GM20431 (cell line): Measurements from ENCODE around the gene KSR1.
"Not testable (repeated sequence)": the region's sequence is repeated elsewhere in the genome, so short reads cannot be mapped to it uniquely, and the experiment has no call there.

Experiments used
- in situ Hi-C: fragments of 300-500 bp; cut with MseI, MboI; formaldehyde crosslinking; loops from one replicate; pipeline ENCODE4 v1.15.0; 2020; ENCODE audit warnings: low sequenced_read_pairs; ENCODE audit not compliant: unreplicated experiment

KSR1 gene

DNA sequence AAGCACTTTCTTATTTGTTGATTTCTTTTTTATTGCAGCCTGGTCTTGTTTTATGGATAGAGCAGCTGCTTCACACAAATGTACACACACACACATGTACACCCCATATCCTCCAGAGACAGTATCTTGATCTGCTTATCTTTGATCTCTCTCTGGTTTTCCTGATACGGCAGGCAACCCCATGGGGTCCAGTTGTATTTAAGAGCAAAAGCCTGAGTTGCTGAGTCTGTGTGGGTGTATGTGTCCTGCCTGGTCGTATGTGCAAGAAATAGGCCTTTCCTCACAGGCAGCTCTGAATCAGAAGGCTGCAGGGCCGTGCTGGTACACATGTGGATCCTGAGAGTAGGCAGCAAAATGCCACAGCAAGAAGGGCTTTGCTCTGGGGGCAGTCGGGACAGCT lies 160.2 kb downstream of the KSR1 start:
- in situ Hi-C loops, result no loop called here

DNA sequence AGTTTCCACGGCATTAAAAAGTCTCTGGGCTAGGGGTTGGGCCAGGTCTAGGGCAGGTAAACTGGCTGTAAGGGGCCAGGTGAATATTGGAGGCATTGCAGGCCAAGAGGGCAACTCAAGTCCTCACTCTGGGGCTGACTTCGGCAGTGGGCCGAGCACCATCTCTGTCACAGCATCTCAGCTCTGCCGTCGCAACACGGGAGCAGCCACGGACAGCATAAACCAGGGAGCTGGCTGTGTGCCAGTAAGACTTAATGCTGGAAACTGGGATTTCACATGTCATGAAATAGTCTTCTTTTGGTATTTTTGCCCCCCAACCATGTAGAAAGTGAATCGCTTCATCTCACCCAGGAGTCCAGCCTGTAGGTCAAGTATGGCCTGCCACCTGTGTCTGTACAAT lies 162.2 kb downstream of the KSR1 start:
- in situ Hi-C loops, result no loop called here

- in situ Hi-C loops, result no loop called here
These were observed 164.5 kb downstream of the KSR1 start for GRCh38 chr17:27620721-27621120.

DNA sequence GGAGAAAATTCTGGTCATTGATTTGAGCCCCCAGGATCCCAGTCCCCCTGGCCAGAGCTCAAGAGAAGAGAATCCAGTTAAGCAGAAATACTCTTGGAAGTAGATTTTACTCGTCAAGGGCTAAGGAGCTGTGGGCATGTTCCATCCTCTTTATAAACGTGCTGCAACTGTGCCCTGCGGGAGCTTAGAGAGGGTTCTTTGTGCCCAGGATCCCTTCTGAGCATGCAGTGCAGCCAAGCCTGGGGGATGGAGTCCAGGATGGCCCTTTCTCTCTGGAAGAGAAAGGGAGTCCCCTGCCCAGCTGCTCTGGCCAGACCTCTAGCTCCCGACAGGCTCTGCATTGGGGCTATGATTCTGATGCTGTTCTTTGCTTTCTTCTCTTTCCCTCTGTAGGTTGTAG lies 165.3 kb downstream of the KSR1 start:
- in situ Hi-C loops, result no loop called here

GRCh38 chr17:27621942-27622559 lies 165.8 kb downstream of the KSR1 start:
- in situ Hi-C loops, result no loop called here

DNA sequence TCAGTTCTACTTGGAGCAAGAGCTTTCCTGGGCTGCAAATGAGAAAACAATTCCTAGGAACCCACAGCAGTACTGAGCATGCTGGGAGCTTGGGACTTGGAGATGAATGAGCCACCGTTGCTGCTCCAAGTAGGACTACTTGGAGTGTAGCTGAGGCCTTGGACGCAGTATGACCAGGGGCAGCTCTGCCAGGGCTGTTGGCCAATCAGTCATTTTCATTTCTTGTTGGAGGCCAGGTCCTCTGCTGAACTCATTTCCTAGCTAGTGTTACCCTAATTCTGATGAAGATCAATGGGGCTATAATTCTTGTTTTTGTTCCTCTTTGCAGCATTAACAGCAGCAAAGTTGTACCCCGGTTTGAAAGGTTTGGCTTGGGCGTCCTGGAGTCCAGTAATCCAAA lies 166.7 kb downstream of the KSR1 start:
- in situ Hi-C loops, result no loop called here

DNA sequence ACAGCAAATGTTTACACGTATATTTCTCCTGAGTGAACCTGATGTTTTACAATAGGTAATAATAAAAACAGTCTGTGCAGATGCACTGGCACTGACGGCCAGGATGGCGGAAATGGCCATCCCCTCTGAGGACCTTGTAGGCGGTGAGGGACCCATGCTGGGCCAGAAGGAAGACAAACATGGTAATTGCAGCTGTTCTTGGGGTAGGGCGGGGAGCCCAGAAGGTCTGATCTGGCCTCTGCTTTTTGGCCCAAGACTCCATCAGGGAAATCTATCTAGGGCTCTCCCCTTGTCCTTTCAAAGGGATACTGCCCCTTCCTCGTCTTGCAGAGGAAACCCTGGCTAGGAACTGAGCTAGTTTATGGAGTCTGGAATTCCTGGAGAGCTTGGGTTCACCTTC lies 167.4 kb downstream of the KSR1 start:
- in situ Hi-C loops, result no loop called here

- in situ Hi-C loops, result no loop called here
These were observed 168.3 kb downstream of the KSR1 start for GRCh38 chr17:27624539-27624938.

GRCh38 chr17:27625856-27626255 lies 169.6 kb downstream of the KSR1 start:
- in situ Hi-C loops, result no loop called here

- in situ Hi-C loops, result no loop called here
These were observed 171.3 kb downstream of the KSR1 start for GRCh38 chr17:27627514-27627913.

DNA sequence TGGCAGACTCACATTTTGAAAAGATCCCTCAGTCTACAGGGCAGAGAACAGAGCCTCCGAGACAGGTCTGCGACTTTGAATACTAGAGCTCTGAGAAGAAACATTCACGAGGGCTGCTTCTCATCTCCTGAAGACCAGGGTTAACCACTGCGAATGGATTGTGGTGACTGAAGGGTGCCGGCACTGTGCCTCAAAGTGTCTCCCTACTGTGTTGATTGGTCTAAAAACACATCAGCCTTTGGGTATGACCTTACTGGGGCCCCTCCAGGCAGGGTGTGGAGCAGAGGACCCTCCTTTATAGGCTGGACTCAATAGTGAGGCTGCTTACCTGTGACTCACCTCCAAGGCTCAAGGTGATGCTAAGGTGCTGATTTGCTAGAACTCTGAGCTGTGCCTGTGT lies 172.1 kb downstream of the KSR1 start:
- in situ Hi-C loops, result no loop called here

DNA sequence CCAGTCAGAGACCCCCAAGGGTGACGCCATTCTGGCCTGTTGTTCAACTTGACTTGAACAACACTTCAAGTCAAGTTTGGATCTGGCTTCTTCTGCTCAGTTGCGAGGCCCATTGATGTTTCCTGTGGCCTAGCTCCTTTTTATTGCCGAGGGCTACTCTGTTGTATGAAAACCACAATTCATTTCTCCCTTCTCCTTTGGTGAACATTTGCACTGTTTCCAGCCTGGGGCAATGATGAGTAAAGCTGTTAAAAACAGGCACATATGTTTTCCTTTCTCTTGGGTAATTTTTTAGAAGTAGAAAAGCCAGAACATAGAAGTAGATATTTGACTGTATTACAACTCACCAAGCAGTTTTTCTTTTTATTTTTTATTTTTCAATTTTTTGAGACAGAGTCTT lies 173.0 kb downstream of the KSR1 start:
- in situ Hi-C loops, result not testable (repeated sequence)

DNA sequence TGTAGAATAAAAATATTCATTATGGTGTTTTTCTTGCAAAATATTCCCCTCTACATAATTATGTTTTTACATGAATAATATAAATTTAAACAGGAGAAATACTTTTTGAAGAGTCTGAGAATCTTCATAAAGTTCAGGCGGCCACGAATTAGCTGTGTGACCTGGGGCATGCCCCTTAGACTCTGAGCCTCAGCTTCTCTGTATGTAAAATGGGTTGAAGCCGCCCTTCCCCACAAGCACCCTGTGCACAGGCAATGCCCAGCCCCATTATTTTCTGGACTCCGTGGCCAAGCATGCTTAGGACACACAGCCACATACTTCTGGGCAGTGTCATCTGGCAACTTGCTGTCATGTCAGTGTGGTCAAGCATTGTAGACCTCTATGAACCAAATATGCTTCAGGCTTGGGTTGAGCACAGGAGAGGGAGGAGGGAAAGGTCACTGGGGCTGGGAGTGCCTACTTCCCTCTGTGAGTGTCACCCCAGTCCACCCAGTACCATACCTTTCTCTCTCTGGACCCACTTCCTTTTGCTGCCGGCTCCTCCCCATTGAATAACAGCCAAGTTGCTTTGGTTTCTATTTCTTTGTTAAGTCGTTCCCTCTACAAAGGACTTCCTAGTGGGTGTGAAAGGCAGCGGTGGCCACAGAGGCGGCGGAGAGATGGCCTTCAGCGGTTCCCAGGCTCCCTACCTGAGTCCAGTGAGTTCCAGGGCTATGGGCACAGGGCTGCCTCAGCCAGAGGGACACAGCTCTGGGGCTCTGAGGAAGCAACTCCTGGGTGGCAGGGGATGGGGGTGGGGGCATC lies 174.6 kb downstream of the KSR1 start, which contains the start of gene LGALS9:
LGALS9 (plus strand) TSS at position 582 of the 804 bp plus-strand sequence; CDS start at position 660, 78 bp downstream.
- in situ Hi-C loops, result no loop called here

GRCh38 chr17:27631411-27631760 lies 175.1 kb downstream of the KSR1 start:
- in situ Hi-C loops, result no loop called here

GRCh38 chr17:27631897-27632725 lies 175.9 kb downstream of the KSR1 start:
- in situ Hi-C loops, result no loop called here

GRCh38 chr17:27632766-27633165 lies 176.5 kb downstream of the KSR1 start:
- in situ Hi-C loops, result not testable (repeated sequence)

GRCh38 chr17:27633312-27634025 lies 177.2 kb downstream of the KSR1 start:
- in situ Hi-C loops, result no loop called here

DNA sequence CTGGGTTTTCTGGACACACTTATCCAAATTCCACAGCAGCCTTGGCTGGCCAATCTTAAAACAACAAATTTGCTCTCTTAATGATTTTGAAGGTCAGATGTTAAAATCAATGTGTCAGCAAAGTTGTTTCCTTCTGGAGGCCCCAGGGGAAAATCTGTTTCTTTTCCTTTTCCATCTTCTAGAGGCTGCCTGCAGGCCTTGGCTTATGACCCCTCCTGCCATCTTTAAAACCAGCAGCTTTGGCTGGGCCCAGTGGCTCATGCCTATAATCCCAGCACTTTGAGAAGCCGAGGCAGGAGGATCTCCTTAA lies 177.7 kb downstream of the KSR1 start:
- in situ Hi-C loops, result no loop called here

DNA sequence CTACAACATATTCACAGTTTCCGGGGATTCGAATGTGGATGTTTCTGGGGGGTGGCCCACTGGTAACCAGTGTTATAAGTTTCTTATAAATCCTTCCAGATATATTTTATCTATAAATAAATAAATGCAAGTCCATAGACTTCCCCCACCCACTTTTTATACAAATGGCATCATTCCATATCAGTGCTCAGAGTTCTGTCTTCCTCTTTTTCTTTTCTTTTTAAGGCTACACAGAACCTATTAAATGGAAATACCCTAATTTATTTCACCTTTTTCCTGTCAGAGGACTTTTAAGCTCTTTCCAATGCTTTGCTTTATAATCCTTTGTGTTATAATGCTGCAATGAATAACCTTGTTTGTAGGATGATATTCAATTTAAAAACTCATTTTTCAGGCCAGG lies 178.5 kb downstream of the KSR1 start:
- in situ Hi-C loops, result no loop called here

- in situ Hi-C loops, result no loop called here
These were observed 179.1 kb downstream of the KSR1 start for GRCh38 chr17:27635275-27635823.
